Body of pancreas (tissue), 4 donors: ENCODE measurements around the gene CAPZA1. TPM values are rescaled to one million over a fixed set of nuclear protein-coding genes. Genes with fewer than 3 reads are reported as not detected.

Source experiments
- ATAC-seq: fragments of 150-250 bp; one replicate; pipeline ENCODE4 v1.9.1; 2016
- DNase-seq, 4 donors: peaks; one replicate each; pipeline ENCODE4 v3.0.0-alpha.2; 2019
- H3K27ac ChIP-seq, 4 donors: fragments of 200-600 bp; sonication (generic); 1 replicate in 3 of 4; 2 replicates in 1 of 4; pipeline versions ENCODE4 v1.5.1 to v1.6.1; 2016 to 2019; ENCODE audit warnings: mild to moderate bottlenecking in 1 of 4, mixed read lengths in 1 of 4, moderate library complexity in 1 of 4
- H3K27me3 ChIP-seq, 2 donors: fragments of 200-600 bp; sonication (generic); one replicate each; pipeline ENCODE4 v1.6.0; 2016; ENCODE audit warnings: mild to moderate bottlenecking in 1 of 2
- H3K36me3 ChIP-seq, 2 donors: fragments of 200-600 bp; sonication (generic); replicated peaks in 1 of 2; 2 replicates each; pipeline ENCODE4 v1.5.1; 2016; ENCODE audit warnings: low read depth in 2 of 2; ENCODE audit not compliant: insufficient read depth in 1 of 2
- H3K4me1 ChIP-seq: fragments of 200-600 bp; sonication (generic); one replicate; pipeline ENCODE4 v1.6.0; 2016
- H3K4me3 ChIP-seq, 2 donors: fragments of 200-600 bp; sonication (generic); 1 replicate in 1 of 2; 2 replicates in 1 of 2; pipeline ENCODE4 v1.5.1; 2016 to 2019
- H3K9me3 ChIP-seq, 3 donors: fragments of 200-600 bp; sonication (generic); 1 replicate in 2 of 3; 2 replicates in 1 of 3; pipeline ENCODE4 v1.5.1; 2016
- CTCF ChIP-seq, 7 experiments: fragments of 450-650 bp in 4 of 7; fragments of 200-600 bp in 3 of 7; sonication (generic) in 3 of 7; IDR thresholded peaks; one replicate each; pipeline ENCODE4 v1.5.1; 2016 to 2019; ENCODE audit warnings: antibody characterized with exemption in 7 of 7
- POLR2A ChIP-seq, 3 donors: fragments of 450-650 bp; IDR thresholded peaks; one replicate each; pipeline ENCODE4 v1.6.1; 2016; ENCODE audit warnings: antibody characterized with exemption in 3 of 3, mild to moderate bottlenecking in 2 of 3
- WGBS, 2 donors: methylation state at CpG; one replicate each; pipeline ENCODE4 v1.1.5; 2017; 5-methylcytosine and 5-hydroxymethylcytosine counted together
- intact Hi-C: fragments of 100-400 bp; cut with DNase I; formaldehyde crosslinking; loops from one replicate; pipeline ENCODE4 v1.15.1; 2023
- total RNA-seq, 2 donors: library from RNA; depleted of rRNA; stranded (reverse); fragments of >200 nt; gene quantifications; one replicate each; pipeline ENCODE4 v1.1.0, GENCODE V29; 2016

CAPZA1 gene
- total RNA-seq, 2 donors from 2014 or later, result 56.0 to 66.9 TPM

GRCh38 chr1:112673592-112674439 is 54.2 kb downstream of the CAPZA1 start:
- Histone ChIP-seq H3K4me1 (peaks cover 27% of the 10 kb centered on the region), H3K27me3 (no peaks in the 10 kb centered on the region), H3K9me3 (no peaks in the 10 kb centered on the region), H3K27ac (peak overlapping the region; percentile 68 to 93 (median 87)), H3K4me3 (peak overlapping the region; percentile 79 to 84), H3K36me3 (peaks cover 0 to 6% of the 10 kb centered on the region in 2 donors)
- WGBS, 2 donors, result 2 to 3% methylated on average over 18 of the region's 18 CpGs
- ATAC-seq (peak; percentile 47), DNase-seq (peak; percentile 43 to 64 (median 55))
- TF ChIP-seq POLR2A (IDR thresholded peaks at IDR 0.05), result no peak
- peak in 6 of 7 experiments; percentile 31 to 63 (median 56) for TF ChIP-seq CTCF (IDR thresholded peaks at IDR 0.05)
- intact Hi-C loops, result no loop called here

GRCh38 chr1:112674440-112674985 is 54.9 kb downstream of the CAPZA1 start, which contains the start of gene MOV10:
Gene MOV10 (plus strand): TSS chr1:112674659. CDS start chr1:112674913, 254 bp downstream.
- TF ChIP-seq POLR2A (IDR thresholded peaks at IDR 0.05) (peak in 2 of 3 donors; percentile 49 to 63), CTCF (IDR thresholded peaks at IDR 0.05) (no peak)
- DNase-seq (peak; percentile 72 to 79 (median 74)), ATAC-seq (peak; percentile 77)
- 0 to 1% methylated on average over 29 to 30 of the region's 30 CpGs for WGBS, 2 donors
- Histone ChIP-seq H3K27me3 (no peaks in the 10 kb centered on the region), H3K9me3 (no peaks in the 10 kb centered on the region), H3K36me3 (peaks cover 0 to 4% of the 10 kb centered on the region in 2 donors), H3K27ac (peak within 1 kb of the TSS; percentile 68 to 93 (median 87)), H3K4me3 (peak within 1 kb of the TSS; percentile 79 to 84), H3K4me1 (peaks cover 27% of the 10 kb centered on the region)
- intact Hi-C loops, result no loop called here

- Histone ChIP-seq H3K36me3 (no peaks in the 10 kb centered on the region), H3K4me3 (peak overlapping the region; percentile 79 to 84), H3K9me3 (no peaks in the 10 kb centered on the region), H3K27me3 (no peaks in the 10 kb centered on the region), H3K27ac (peak overlapping the region; percentile 68 to 93 (median 87)), H3K4me1 (peaks cover 27% of the 10 kb centered on the region)
- intact Hi-C loops, result no loop called here
- peak; percentile 41 to 66 (median 58) for DNase-seq
- WGBS, 2 donors, result 0 to 1% methylated on average over 34 to 68 of the region's 68 CpGs
- TF ChIP-seq CTCF (IDR thresholded peaks at IDR 0.05) (peak in 3 of 7 experiments; percentile 8 to 31 (median 20)), POLR2A (IDR thresholded peaks at IDR 0.05) (no peak)
- peak; percentile 73 for ATAC-seq
Observed at GRCh38 chr1:112674986-112675727, 55.5 kb downstream of the CAPZA1 start.

- Histone ChIP-seq H3K27me3 (no peaks in the 10 kb centered on the region), H3K4me3 (no peak overlapping the region), H3K36me3 (no peaks in the 10 kb centered on the region), H3K27ac (peak overlapping the region; percentile 68 to 93 (median 87)), H3K4me1 (peaks cover 27% of the 10 kb centered on the region), H3K9me3 (no peaks in the 10 kb centered on the region)
- ATAC-seq (no peak), DNase-seq (no peak)
- intact Hi-C loops, result no loop called here
- 31 to 36% methylated on average over 7 of the region's 7 CpGs for WGBS, 2 donors
- no peak for TF ChIP-seq CTCF (IDR thresholded peaks at IDR 0.05)
- no peak for TF ChIP-seq POLR2A (IDR thresholded peaks at IDR 0.05)
Observed at GRCh38 chr1:112675728-112676381, 56.2 kb downstream of the CAPZA1 start.
